Thyroid gland (tissue), 4 donors: ENCODE results near the gene CYBC1.

Experiments
- POLR2A ChIP-seq, 2 donors: fragments of 450-650 bp; IDR thresholded peaks; one replicate each; pipeline ENCODE4 v1.6.1; 2017; ENCODE audit warnings: antibody characterized with exemption in 2 of 2, mild to moderate bottlenecking in 2 of 2, moderate library complexity in 1 of 2
- TF ChIP-seq, protein P1 (sequence below), 6 experiments: fragments of 200-600 bp in 3 of 6; fragments of 450-650 bp in 3 of 6; sonication (generic) in 3 of 6; IDR thresholded peaks; one replicate each; pipeline ENCODE4 v1.5.1; 2016 to 2019; ENCODE audit warnings: antibody characterized with exemption in 6 of 6, mild to moderate bottlenecking in 2 of 6, inconsistent platforms in 1 of 6, moderate library complexity in 1 of 6

- TF ChIP-seq, protein P1, sequence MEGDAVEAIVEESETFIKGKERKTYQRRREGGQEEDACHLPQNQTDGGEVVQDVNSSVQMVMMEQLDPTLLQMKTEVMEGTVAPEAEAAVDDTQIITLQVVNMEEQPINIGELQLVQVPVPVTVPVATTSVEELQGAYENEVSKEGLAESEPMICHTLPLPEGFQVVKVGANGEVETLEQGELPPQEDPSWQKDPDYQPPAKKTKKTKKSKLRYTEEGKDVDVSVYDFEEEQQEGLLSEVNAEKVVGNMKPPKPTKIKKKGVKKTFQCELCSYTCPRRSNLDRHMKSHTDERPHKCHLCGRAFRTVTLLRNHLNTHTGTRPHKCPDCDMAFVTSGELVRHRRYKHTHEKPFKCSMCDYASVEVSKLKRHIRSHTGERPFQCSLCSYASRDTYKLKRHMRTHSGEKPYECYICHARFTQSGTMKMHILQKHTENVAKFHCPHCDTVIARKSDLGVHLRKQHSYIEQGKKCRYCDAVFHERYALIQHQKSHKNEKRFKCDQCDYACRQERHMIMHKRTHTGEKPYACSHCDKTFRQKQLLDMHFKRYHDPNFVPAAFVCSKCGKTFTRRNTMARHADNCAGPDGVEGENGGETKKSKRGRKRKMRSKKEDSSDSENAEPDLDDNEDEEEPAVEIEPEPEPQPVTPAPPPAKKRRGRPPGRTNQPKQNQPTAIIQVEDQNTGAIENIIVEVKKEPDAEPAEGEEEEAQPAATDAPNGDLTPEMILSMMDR (IDR thresholded peaks at IDR 0.05) = no peak
- no peak for TF ChIP-seq POLR2A (IDR thresholded peaks at IDR 0.05)
Observed at GRCh38 chr17:82444284-82444893, 6.2 kb downstream of the CYBC1 start.
